A673 (cell line): ENCODE results near the gene CCL15.

Source experiments
- CTCF ChIP-seq: fragments of 300-800, 200-600 bp; sonication (generic); conservative IDR thresholded peaks from 2 replicates; pipeline ENCODE4 v1.5.1; 2017; ENCODE audit warnings: low read depth, mild to moderate bottlenecking, antibody characterized with exemption, low read length, moderate library complexity, mixed read lengths
- EZH2 ChIP-seq: fragments of 200-600 bp; sonication (generic); IDR thresholded peaks from 2 replicates; pipeline ENCODE4 v1.6.1; 2017; ENCODE audit warnings: borderline replicate concordance, low read depth, mild to moderate bottlenecking, mixed read lengths, antibody characterized with exemption, low read length; ENCODE audit not compliant: poor library complexity, severe bottlenecking

- TF ChIP-seq CTCF = no peak
- no peak for TF ChIP-seq EZH2
Observed at GRCh38 chr17:36016555-36016954, 15.2 kb upstream of the CCL15 start.
